Measurements from ENCODE around the gene LAG3. TPM values are rescaled to one million over a fixed set of nuclear protein-coding genes. Genes with fewer than 3 reads are reported as not detected.

Gene LAG3
- total RNA-seq, 1 experiment from 2014 or later = 0.58 TPM

- no peak for TF ChIP-seq CTCF (IDR thresholded peaks at IDR 0.05; ENCODE audit: unreplicated experiment)
- H3K4me1 Mint-ChIP-seq (ENCODE audit: insufficient read depth, unreplicated experiment) = no peaks in the 10 kb centered on the region
Observed at GRCh38 chr12:6796576-6796975, 24.3 kb downstream of the LAG3 start.

GRCh38 chr12:6799147-6799546 is 26.8 kb downstream of the LAG3 start:
- H3K27me3 Mint-ChIP-seq (ENCODE audit: insufficient read depth, unreplicated experiment) = peaks cover 26% of the 10 kb centered on the region
- CTCF ChIA-PET = interaction anchor here (0.6 to 1.0 kb wide), 4 partner anchors 9 to 180 kb away, joined by 4 to 5 read pairs (median 4); no protein-coding TSS in a partner anchor
- TF ChIP-seq CTCF (IDR thresholded peaks at IDR 0.05; ENCODE audit: unreplicated experiment) = no peak

More at GRCh38 chr12:6796576-6796975, 24.3 kb downstream of the LAG3 start:
- Mint-ChIP-seq H3K27me3 (ENCODE audit: insufficient read depth, unreplicated experiment) (peaks cover 48% of the 10 kb centered on the region), H3K27ac (ENCODE audit: low read depth, unreplicated experiment) (no peak overlapping the region), H3K9me3 (ENCODE audit: unreplicated experiment) (no peaks in the 10 kb centered on the region), H3K4me3 (ENCODE audit: unreplicated experiment) (no peak overlapping the region), H3K36me3 (ENCODE audit: insufficient read depth, unreplicated experiment) (no peaks in the 10 kb centered on the region)
- no TSS peak for BruUV-seq (replicated peaks)
- CTCF ChIA-PET = interaction anchor here (0.7 to 1.8 kb wide), 3 partner anchors 18 to 115 kb away, joined by 3 to 4 read pairs (median 4); no protein-coding TSS in a partner anchor
- intact Hi-C loops (cut with micrococcal nuclease) = no loop called here
- no peak for DNase-seq (ENCODE audit: unreplicated experiment)
- POLR2A ChIA-PET = no interaction called here

GRCh38 chr12:6807170-6807569 is 34.9 kb downstream of the LAG3 start:
- ChIA-PET POLR2A (no interaction called here), CTCF (interaction anchor here (1.8 kb wide), 1 partner anchor 18 kb away, joined by 5 read pairs; no protein-coding TSS in a partner anchor)
- H3K27me3 Mint-ChIP-seq (ENCODE audit: insufficient read depth, unreplicated experiment) = peaks cover 25% of the 10 kb centered on the region
- no peaks in the 10 kb centered on the region for H3K9me3 Mint-ChIP-seq (ENCODE audit: unreplicated experiment)
- H3K36me3 Mint-ChIP-seq (ENCODE audit: insufficient read depth, unreplicated experiment) = no peaks in the 10 kb centered on the region
- intact Hi-C loops (cut with micrococcal nuclease) = no loop called here
- TF ChIP-seq CTCF (IDR thresholded peaks at IDR 0.05; ENCODE audit: unreplicated experiment) = no peak
- no peak overlapping the region for H3K4me3 Mint-ChIP-seq (ENCODE audit: unreplicated experiment)
- no peak overlapping the region for H3K27ac Mint-ChIP-seq (ENCODE audit: low read depth, unreplicated experiment)
- no peaks in the 10 kb centered on the region for H3K4me1 Mint-ChIP-seq (ENCODE audit: insufficient read depth, unreplicated experiment)
- no TSS peak for BruUV-seq (replicated peaks)
- DNase-seq (ENCODE audit: unreplicated experiment) = no peak

More at GRCh38 chr12:6799147-6799546, 26.8 kb downstream of the LAG3 start:
- no peaks in the 10 kb centered on the region for H3K4me1 Mint-ChIP-seq (ENCODE audit: insufficient read depth, unreplicated experiment)
- no TSS peak for BruUV-seq (replicated peaks)
- POLR2A ChIA-PET = no interaction called here
- H3K4me3 Mint-ChIP-seq (ENCODE audit: unreplicated experiment) = no peak overlapping the region
- H3K27ac Mint-ChIP-seq (ENCODE audit: low read depth, unreplicated experiment) = no peak overlapping the region
- no peaks in the 10 kb centered on the region for H3K36me3 Mint-ChIP-seq (ENCODE audit: insufficient read depth, unreplicated experiment)
- H3K9me3 Mint-ChIP-seq (ENCODE audit: unreplicated experiment) = no peaks in the 10 kb centered on the region
- intact Hi-C loops (cut with micrococcal nuclease) = no loop called here
- no peak for DNase-seq (ENCODE audit: unreplicated experiment)

- CTCF ChIA-PET = interaction anchor here (0.7 to 1.2 kb wide), 2 partner anchors 29 to 81 kb away, joined by 3 to 4 read pairs; no protein-coding TSS in a partner anchor
Observed at GRCh38 chr12:6809056-6809455, 36.7 kb downstream of the LAG3 start.

More at GRCh38 chr12:6809056-6809455, 36.7 kb downstream of the LAG3 start:
- no peak for DNase-seq (ENCODE audit: unreplicated experiment)
- POLR2A ChIA-PET = interaction anchor here (0.6 kb wide), 1 partner anchor 82 kb away, joined by 3 read pairs; no protein-coding TSS in a partner anchor
- TF ChIP-seq CTCF (IDR thresholded peaks at IDR 0.05; ENCODE audit: unreplicated experiment) = no peak
- Mint-ChIP-seq H3K4me3 (ENCODE audit: unreplicated experiment) (no peak overlapping the region), H3K27me3 (ENCODE audit: insufficient read depth, unreplicated experiment) (peaks cover 33% of the 10 kb centered on the region), H3K36me3 (ENCODE audit: insufficient read depth, unreplicated experiment) (no peaks in the 10 kb centered on the region), H3K9me3 (ENCODE audit: unreplicated experiment) (no peaks in the 10 kb centered on the region), H3K4me1 (ENCODE audit: insufficient read depth, unreplicated experiment) (no peaks in the 10 kb centered on the region), H3K27ac (ENCODE audit: low read depth, unreplicated experiment) (no peak overlapping the region)
- no TSS peak for BruUV-seq (replicated peaks)
- intact Hi-C loops (cut with micrococcal nuclease) = no loop called here
